Natural killer cell treated with Interleukin-12 subunit alpha and Interleukin-12 subunit beta and Interleukin-15 and Interleukin-18, amount 100 ng/mL, for 72 hours (primary cell): ENCODE measurements around the gene CDK3. TPM values are rescaled to one million over a fixed set of nuclear protein-coding genes. Genes with fewer than 3 reads are reported as not detected.

Experiments used
- ATAC-seq, 2 donors: fragments of 150-1000 bp; cut with Tn5 transposase in 1 of 2; sonication (Bioruptor Pico), chemical (Tn5 transposase) in 1 of 2; 2 replicates each; pipeline ENCODE4 v1.10.0; 2021
- DNase-seq: peaks from one replicate; pipeline ENCODE4 v3.0.0; 2022; ENCODE audit warnings: low spot score
- H3K27ac Mint-ChIP-seq, 2 donors: 1 replicate in 1 of 2; 2 replicates in 1 of 2; pipeline ENCODE4 v1.8.0; 2022; ENCODE audit warnings: mixed read lengths in 2 of 2, mild to moderate bottlenecking in 1 of 2, moderate library complexity in 1 of 2
- H3K27me3 Mint-ChIP-seq, 2 donors: 1 replicate in 1 of 2; 2 replicates in 1 of 2; pipeline ENCODE4 v1.8.0; 2022; ENCODE audit warnings: mixed read lengths in 2 of 2
- H3K36me3 Mint-ChIP-seq: one replicate; pipeline ENCODE4 v1.8.0; 2022; ENCODE audit warnings: mixed read lengths
- H3K4me1 Mint-ChIP-seq, 2 donors: 1 replicate in 1 of 2; 2 replicates in 1 of 2; pipeline ENCODE4 v1.8.0; 2022; ENCODE audit warnings: low read depth in 2 of 2, mixed read lengths in 2 of 2, mild to moderate bottlenecking in 1 of 2
- H3K4me3 Mint-ChIP-seq: one replicate; pipeline ENCODE4 v1.8.0; 2022; ENCODE audit warnings: mixed read lengths
- H3K9me3 Mint-ChIP-seq: 2 replicates; pipeline ENCODE4 v1.8.0; 2022; ENCODE audit warnings: mixed read lengths
- total RNA-seq, 2 donors: library from RNA; stranded (reverse); gene quantifications; one replicate each; pipeline ENCODE4 v1.2.3, GENCODE V29; 2022

The CDK3 gene
- total RNA-seq, 2 donors from 2014 or later, result 9.8 to 16.2 TPM

GRCh38 chr17:76014100-76014924 is 13.7 kb downstream of the CDK3 start:
- Mint-ChIP-seq H3K9me3 (no peaks in the 10 kb centered on the region), H3K4me1 (peaks cover 0 to 5% of the 10 kb centered on the region in 2 donors), H3K27ac (peak overlapping the region in 1 of 2 donors; percentile 75), H3K27me3 (no peaks in the 10 kb centered on the region), H3K4me3 (no peak overlapping the region), H3K36me3 (no peaks in the 10 kb centered on the region)
- ATAC-seq (peak; percentile 83 to 84), DNase-seq (peak; percentile 80)

- Mint-ChIP-seq H3K9me3 (no peaks in the 10 kb centered on the region), H3K27me3 (no peaks in the 10 kb centered on the region), H3K27ac (no peak overlapping the region), H3K36me3 (no peaks in the 10 kb centered on the region), H3K4me3 (no peak overlapping the region), H3K4me1 (peaks cover 0 to 3% of the 10 kb centered on the region in 2 donors)
- ATAC-seq (no peak), DNase-seq (no peak)
Measured at GRCh38 chr17:76014925-76015261, 14.2 kb downstream of the CDK3 start.

GRCh38 chr17:76017481-76018339 is 17.1 kb downstream of the CDK3 start:
- Mint-ChIP-seq H3K36me3 (no peaks in the 10 kb centered on the region), H3K27ac (no peak overlapping the region), H3K4me3 (no peak overlapping the region), H3K27me3 (no peaks in the 10 kb centered on the region), H3K4me1 (peaks cover 0 to 3% of the 10 kb centered on the region in 2 donors), H3K9me3 (no peaks in the 10 kb centered on the region)
- DNase-seq (no peak), ATAC-seq (no peak)

GRCh38 chr17:76018340-76018680 is 17.7 kb downstream of the CDK3 start:
- Mint-ChIP-seq H3K27me3 (no peaks in the 10 kb centered on the region), H3K4me3 (no peak overlapping the region), H3K36me3 (no peaks in the 10 kb centered on the region), H3K4me1 (peaks cover 0 to 3% of the 10 kb centered on the region in 2 donors), H3K27ac (no peak overlapping the region), H3K9me3 (no peaks in the 10 kb centered on the region)
- DNase-seq, result no peak
- ATAC-seq, result no peak

- Mint-ChIP-seq H3K27ac (no peak overlapping the region), H3K4me3 (no peak overlapping the region), H3K27me3 (no peaks in the 10 kb centered on the region), H3K4me1 (peaks cover 0 to 3% of the 10 kb centered on the region in 2 donors), H3K36me3 (no peaks in the 10 kb centered on the region), H3K9me3 (no peaks in the 10 kb centered on the region)
- DNase-seq (no peak), ATAC-seq (no peak)
Measured at GRCh38 chr17:76018801-76019200, 18.1 kb downstream of the CDK3 start.

- H3K27ac Mint-ChIP-seq, result no peak overlapping the region
- H3K9me3 Mint-ChIP-seq, result no peaks in the 10 kb centered on the region
- no peaks in the 10 kb centered on the region for H3K36me3 Mint-ChIP-seq
- H3K4me1 Mint-ChIP-seq, result no peaks in the 10 kb centered on the region
- no peak for ATAC-seq
- H3K27me3 Mint-ChIP-seq, result no peaks in the 10 kb centered on the region
- no peak for DNase-seq
- H3K4me3 Mint-ChIP-seq, result no peak overlapping the region
Measured at GRCh38 chr17:76019833-76020467, 19.3 kb downstream of the CDK3 start.

- ATAC-seq, result no peak
- no peaks in the 10 kb centered on the region for H3K27me3 Mint-ChIP-seq
- no peaks in the 10 kb centered on the region for H3K36me3 Mint-ChIP-seq
- H3K9me3 Mint-ChIP-seq, result no peaks in the 10 kb centered on the region
- no peaks in the 10 kb centered on the region for H3K4me1 Mint-ChIP-seq
- no peak for DNase-seq
- H3K4me3 Mint-ChIP-seq, result no peak overlapping the region
- no peak overlapping the region for H3K27ac Mint-ChIP-seq
Measured at GRCh38 chr17:76022285-76022684, 21.6 kb downstream of the CDK3 start.

GRCh38 chr17:76022973-76023899 is 22.6 kb downstream of the CDK3 start:
- DNase-seq (no peak), ATAC-seq (no peak)
- Mint-ChIP-seq H3K36me3 (no peaks in the 10 kb centered on the region), H3K4me3 (no peak overlapping the region), H3K4me1 (no peaks in the 10 kb centered on the region), H3K27ac (no peak overlapping the region), H3K9me3 (no peaks in the 10 kb centered on the region), H3K27me3 (no peaks in the 10 kb centered on the region)

- Mint-ChIP-seq H3K27ac (no peak overlapping the region), H3K4me1 (peaks cover 0 to under 1% of the 10 kb centered on the region in 2 donors), H3K27me3 (no peaks in the 10 kb centered on the region), H3K36me3 (no peaks in the 10 kb centered on the region), H3K9me3 (no peaks in the 10 kb centered on the region), H3K4me3 (no peak overlapping the region)
- DNase-seq, result no peak
- ATAC-seq, result no peak
Measured at GRCh38 chr17:76023900-76024237, 23.2 kb downstream of the CDK3 start.

- Mint-ChIP-seq H3K4me1 (peaks cover 3 to 5% of the 10 kb centered on the region in 2 donors), H3K27ac (no peak overlapping the region), H3K9me3 (no peaks in the 10 kb centered on the region), H3K36me3 (no peaks in the 10 kb centered on the region), H3K27me3 (no peaks in the 10 kb centered on the region), H3K4me3 (no peak overlapping the region)
- no peak for ATAC-seq
- DNase-seq, result no peak
Measured at GRCh38 chr17:76024353-76024752, 23.7 kb downstream of the CDK3 start.

- ATAC-seq (peak in 1 of 2 donors; percentile 9), DNase-seq (no peak)
- H3K27me3 Mint-ChIP-seq, result no peaks in the 10 kb centered on the region
- H3K27ac Mint-ChIP-seq, result no peak overlapping the region
- no peaks in the 10 kb centered on the region for H3K9me3 Mint-ChIP-seq
- H3K4me3 Mint-ChIP-seq, result no peak overlapping the region
- peaks cover 9 to 11% of the 10 kb centered on the region in 2 donors for H3K4me1 Mint-ChIP-seq
- no peaks in the 10 kb centered on the region for H3K36me3 Mint-ChIP-seq
Measured at GRCh38 chr17:76025294-76025693, 24.6 kb downstream of the CDK3 start.

- H3K27me3 Mint-ChIP-seq, result no peaks in the 10 kb centered on the region
- H3K36me3 Mint-ChIP-seq, result no peaks in the 10 kb centered on the region
- H3K4me1 Mint-ChIP-seq, result peaks cover 9 to 11% of the 10 kb centered on the region in 2 donors
- no peak overlapping the region for H3K4me3 Mint-ChIP-seq
- H3K9me3 Mint-ChIP-seq, result no peaks in the 10 kb centered on the region
- no peak overlapping the region for H3K27ac Mint-ChIP-seq
- DNase-seq (no peak), ATAC-seq (no peak)
Measured at GRCh38 chr17:76026714-76027158, 26.1 kb downstream of the CDK3 start.

GRCh38 chr17:76027159-76027839 is 26.6 kb downstream of the CDK3 start, which contains the start of gene EVPL:
TSS of gene EVPL (minus strand) at chr17:76027306. CDS start at chr17:76027198, 108 bp downstream.
- DNase-seq (no peak), ATAC-seq (no peak)
- no peaks in the 10 kb centered on the region for H3K9me3 Mint-ChIP-seq
- H3K27me3 Mint-ChIP-seq, result no peaks in the 10 kb centered on the region
- H3K4me3 Mint-ChIP-seq, result no peak within 1 kb of the TSS
- no peak within 1 kb of the TSS for H3K27ac Mint-ChIP-seq
- H3K36me3 Mint-ChIP-seq, result no peaks in the 10 kb centered on the region
- H3K4me1 Mint-ChIP-seq, result peaks cover 9 to 11% of the 10 kb centered on the region in 2 donors
